ENCODE data around the gene LUC7L.
"Not testable (repeated sequence)": the region's sequence is repeated elsewhere in the genome, so short reads cannot be mapped to it uniquely, and the experiment has no call there.

LUC7L gene

GRCh38 chr16:164134-164823 is 65.0 kb downstream of the LUC7L start:
- not testable (repeated sequence) for DNase-seq

- DNase-seq: not testable (repeated sequence)
Measured at GRCh38 chr16:163696-164095, 65.6 kb downstream of the LUC7L start.

GRCh38 chr16:163139-163538 is 66.1 kb downstream of the LUC7L start:
- not testable (repeated sequence) for DNase-seq

DNA sequence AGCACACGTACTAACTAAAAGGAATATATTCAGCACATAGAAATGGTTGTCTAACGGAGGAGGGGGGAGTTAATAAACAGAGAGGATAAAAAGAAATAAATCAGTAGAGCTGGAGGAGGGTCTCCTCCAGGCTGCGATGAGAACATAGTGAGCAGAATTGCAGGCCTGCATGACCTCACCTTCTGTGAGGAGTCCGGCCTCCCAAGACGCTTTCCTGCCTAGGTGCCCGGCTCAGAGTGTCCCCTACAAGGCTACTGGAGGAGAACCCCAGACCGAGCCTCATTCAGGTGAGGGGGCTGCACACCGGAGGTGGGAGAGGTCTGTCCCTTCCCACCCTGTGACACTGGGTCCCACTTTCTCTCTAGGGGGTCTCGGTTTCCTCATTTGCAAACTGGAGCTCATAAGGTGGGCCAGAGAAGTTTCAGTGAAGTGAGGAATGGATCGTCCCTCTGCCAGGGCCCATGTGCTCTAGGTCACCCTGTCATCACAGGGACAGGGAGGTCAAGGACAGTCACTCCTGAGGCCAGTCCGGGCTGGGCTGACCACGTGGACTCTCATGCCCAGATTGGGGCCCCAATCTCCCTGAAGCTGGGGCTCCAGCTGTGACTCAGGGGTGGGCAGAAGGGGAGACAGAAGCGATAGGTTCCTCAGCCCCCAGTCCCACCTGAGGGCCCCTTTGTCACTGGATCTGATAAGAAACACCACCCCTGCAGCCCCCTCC is 66.8 kb downstream of the LUC7L start:
- DNase-seq: no peak

- DNase-seq: no peak
Measured at GRCh38 chr16:160691-161190, 68.5 kb downstream of the LUC7L start.

GRCh38 chr16:160242-160641 is 69.0 kb downstream of the LUC7L start:
- not testable (repeated sequence) for DNase-seq

DNA sequence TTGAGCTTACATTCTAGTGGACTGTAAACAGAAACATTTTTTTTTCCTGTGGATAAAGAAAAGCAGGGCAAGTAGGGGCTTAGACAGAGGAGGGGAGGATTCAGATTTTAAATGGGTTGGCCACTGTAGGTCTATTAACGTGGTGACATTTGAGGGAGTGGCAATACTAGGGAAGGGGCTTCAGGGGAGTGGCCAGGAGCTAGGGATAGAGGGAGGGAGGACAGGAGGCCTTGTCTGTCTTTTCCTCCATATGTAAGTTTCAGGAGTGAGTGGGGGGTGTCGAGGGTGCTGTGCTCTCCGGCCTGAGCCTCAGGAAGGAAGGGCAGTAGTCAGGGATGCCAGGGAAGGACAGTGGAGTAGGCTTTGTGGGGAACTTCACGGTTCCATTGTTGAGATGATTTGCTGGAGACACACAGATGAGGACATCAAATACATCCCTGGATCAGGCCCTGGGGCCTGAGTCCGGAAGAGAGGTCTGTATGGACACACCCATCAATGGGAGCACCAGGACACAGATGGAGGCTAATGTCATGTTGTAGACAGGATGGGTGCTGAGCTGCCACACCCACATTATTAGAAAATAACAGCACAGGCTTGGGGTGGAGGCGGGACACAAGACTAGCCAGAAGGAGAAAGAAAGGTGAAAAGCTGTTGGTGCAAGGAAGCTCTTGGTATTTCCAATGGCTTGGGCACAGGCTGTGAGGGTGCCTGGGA is 70.0 kb downstream of the LUC7L start:
- DNase-seq: no peak

GRCh38 chr16:155031-155398 is 74.2 kb downstream of the LUC7L start:
- DNase-seq: no peak

DNA sequence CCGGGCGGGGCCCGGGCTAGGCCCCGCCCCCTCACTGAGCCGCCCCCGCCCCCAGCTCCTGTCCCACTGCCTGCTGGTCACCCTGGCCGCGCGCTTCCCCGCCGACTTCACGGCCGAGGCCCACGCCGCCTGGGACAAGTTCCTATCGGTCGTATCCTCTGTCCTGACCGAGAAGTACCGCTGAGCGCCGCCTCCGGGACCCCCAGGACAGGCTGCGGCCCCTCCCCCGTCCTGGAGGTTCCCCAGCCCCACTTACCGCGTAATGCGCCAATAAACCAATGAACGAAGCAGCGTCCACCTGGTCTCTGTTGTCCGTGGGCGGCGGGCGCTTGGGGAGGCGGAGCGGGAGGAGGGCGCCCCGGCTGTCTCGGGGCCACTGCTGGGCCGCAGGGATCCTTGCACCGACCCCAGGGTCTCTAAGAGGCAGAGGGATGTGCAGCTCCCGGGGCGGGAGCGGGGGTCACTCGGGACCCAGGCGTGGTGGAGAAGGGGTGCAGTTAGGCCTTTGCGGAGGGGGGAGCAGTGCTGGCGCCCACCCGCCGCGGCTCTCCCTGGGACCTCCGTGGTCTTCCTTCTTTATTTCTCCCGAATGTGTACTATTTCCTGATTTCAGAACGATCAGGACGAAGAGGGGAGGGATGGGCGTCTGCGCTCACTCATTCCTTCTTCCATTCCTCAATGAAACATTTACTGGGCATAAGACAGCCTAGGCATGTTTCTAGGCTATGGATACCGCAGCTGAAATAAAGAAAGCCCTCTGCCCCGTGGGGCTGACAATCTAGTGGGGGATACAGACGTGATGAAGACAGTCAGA is 74.8 kb downstream of the LUC7L start:
- DNase-seq: no peak

DNA sequence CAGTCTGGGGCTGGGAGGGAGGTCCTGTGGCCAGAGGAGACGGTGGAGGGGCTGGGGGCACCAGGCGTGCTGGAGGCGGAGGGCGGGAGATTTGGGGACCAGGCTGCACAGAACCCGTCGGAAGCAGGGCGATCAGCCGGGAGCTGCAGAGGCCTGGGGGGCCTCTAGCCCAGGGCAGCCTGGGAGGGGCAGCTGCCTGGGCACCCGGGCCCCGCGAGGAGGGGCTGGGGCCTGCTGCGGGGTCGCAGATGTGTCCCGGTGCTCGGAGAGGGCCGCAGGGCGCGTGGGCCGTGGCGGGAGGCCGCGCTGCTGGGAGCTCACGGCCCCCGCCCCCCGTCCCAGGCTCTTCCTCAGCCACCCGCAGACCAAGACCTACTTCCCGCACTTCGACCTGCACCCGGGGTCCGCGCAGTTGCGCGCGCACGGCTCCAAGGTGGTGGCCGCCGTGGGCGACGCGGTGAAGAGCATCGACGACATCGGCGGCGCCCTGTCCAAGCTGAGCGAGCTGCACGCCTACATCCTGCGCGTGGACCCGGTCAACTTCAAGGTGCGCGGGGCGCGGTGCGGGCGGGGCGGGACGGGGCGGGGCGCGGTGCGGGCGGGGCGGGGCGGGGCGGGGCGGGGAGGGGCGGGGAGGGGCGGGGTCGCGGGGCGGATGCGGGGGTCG is 75.6 kb downstream of the LUC7L start:
- not testable (repeated sequence) for DNase-seq

DNA sequence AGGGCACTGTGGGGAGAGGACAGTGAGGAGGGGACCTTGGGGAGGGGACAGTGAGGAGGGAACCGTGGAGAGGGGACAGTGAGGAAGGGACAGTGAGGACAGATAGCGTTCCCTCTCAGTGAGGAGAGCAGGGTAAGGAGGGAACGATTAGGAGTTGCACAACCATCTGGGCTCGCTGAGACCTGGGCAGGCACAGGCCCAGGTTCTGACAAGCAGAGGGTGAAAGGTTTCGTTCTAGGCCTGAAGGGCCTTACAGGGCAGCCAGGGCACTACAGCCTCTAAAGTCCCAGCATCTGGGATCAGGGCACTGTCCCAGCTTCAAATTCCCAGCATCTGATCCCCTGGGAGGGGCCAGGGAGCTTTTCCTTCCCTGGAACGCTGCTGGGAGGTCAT is 76.1 kb downstream of the LUC7L start:
- DNase-seq: not testable (repeated sequence)

DNA sequence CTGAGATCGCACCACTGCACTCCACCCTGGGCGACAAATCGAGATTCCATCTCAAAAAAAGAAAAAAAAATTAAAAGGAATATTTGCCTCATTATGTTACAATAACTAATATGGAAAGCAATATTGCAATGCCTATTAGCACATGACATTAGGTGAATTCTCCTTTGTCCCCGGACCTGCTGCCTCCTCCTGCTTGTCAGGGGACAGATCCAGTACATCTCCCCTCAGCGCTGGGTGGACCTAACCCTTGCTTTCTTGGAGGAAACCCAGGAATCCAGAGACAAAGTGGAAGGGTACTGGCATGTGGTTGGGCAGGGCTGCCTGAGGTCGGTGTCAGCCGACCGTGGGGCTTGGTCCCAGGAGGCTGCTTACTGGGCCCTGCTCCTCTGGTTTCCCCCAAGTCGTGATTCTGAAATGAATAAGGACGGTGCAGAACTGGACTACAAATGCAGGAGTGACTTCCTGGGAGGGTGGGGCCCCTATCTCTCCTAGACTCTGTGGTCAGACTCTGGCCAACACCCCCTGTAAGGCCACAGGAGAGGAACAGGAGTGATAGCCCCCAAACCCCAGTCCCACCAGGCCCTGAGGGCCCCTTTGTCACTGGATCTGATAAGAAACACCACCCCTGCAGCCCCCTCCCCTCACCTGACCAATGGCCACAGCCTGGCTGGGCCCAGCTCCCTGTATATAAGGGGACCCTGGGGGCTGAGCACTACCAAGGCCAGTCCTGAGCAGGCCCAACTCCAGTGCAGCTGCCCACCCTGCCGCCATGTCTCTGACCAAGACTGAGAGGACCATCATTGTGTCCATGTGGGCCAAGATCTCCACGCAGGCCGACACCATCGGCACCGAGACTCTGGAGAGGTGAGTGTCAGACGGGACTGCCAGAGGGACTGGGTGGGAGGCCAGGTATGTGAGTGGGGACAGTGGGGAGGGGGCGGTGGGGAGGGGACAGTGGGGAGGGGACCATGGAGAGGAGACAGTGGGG is 76.8 kb downstream of the LUC7L start, which contains the start of gene HBZ:
TSS of gene HBZ (plus strand) at position 504 of the 988 bp plus-strand sequence. CDS start at position 770, 266 bp downstream.
- no peak for DNase-seq

DNA sequence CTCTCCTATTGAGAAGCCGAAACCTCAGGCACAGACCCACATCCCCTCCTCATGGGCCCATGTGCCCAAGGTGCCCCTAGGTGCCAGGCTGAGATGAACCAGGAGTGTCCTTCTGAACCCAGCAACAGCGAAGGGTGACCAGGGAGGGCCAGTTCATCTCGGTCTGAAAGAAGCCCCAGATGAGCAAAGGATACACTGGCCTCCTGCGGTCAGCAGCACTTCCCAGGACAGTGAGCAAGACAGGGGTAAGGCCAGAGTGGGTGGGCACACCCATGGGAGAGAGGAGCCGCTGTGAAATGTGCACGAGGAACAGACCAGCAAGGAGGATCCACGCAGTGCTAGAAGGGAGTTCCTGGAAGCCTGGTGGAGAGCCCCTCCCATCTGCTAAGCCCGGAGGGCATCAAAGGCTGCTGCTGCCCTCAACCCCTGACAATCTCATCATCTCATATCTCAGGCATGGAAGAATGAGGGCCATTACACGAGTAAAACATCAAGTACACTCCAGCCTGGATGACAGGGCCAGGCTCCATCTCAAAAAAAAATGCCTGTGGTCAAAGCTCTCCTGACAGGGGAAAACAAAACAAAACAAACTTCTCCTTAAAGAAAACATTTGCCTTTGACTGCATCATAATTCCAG is 80.1 kb downstream of the LUC7L start:
- no peak for DNase-seq

GRCh38 chr16:146646-147045 is 82.6 kb downstream of the LUC7L start:
- DNase-seq: no peak

DNA sequence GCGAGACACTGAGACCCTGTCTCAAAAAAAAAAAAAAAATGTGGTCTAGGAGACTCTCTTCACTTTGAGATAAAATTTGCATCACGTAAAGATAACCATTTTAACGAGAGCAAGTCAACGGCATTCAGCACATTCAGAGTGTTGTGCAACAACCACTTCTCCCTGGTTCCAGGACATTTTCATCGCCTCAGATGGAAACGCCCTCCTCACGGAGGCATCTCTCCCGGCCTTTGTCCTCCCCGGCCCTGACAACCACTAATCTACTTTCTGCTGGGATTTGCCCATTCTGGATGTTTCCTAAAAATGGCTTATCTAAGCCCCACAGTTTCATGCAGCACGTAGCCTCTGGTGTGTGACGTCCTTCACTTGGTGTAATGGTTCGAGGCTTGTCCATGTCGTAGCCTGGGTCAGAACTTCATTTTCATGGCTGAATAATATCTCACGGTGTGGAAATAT is 84.4 kb downstream of the LUC7L start:
- no peak for DNase-seq

DNA sequence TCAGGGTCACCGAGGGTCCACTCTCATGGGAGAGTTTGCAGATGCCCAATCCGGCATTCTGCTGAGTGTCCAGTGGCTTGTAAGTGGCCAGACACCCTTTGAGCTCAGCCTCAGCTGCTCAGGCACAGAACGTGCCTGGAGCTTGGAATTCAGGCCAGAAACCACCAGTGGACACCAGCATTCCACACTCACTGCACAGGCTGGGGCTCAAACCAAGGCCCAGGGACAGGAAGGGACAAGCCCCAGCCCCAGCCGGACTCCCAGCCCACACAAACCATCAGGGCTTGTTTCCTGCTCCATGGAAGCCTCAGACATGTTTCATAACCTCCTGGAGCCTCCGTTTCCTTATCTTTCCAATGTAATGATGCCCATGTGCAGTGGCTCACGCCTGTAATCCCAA is 85.8 kb downstream of the LUC7L start:
- DNase-seq: no peak

DNA sequence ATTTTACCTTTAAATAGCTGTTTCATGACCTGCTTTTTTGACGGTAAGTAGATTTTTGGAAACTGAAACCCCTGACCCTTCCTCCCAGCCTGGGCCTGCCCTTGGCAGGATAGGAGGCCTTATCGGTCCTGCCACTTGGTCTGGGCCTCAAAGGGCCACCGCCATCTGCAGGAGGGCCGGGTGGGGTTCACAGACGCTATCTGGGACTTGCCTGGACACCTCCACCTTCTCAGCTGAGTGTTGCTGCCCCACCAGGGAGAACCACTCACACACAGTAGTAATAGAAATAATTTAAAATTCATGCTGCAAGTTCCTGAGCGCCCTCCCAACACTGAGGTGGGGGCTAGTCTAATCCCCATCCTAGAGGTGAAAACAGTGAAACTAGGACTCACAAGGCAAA is 86.2 kb downstream of the LUC7L start:
- DNase-seq: no peak

DNA sequence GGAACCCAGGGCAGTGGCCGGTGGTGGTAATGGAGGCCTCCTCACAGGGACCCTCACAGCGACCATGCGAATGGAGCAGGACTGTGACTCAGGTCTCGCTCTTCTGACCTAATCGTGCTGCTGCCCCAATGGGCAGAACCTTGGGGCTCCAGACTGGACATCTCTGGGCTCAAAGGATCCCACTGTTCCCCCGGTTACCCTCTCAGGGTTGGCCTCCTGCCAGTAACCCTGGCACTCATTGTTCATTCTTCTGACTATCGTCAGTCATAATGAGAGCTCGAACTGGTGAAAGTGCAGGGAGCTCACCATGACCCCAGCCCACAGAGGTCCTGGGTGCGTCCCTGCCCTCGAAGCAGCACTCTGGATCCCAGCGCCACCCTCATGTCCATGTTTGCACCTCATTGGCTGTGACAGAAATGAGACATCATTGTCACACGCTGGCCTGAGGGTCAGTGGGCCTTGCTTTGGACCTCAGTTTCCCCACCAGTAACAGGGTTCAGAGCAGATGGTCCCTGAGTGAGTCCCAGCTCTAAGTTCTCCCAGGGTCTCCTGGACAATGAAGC is 86.8 kb downstream of the LUC7L start:
- no peak for DNase-seq

DNA sequence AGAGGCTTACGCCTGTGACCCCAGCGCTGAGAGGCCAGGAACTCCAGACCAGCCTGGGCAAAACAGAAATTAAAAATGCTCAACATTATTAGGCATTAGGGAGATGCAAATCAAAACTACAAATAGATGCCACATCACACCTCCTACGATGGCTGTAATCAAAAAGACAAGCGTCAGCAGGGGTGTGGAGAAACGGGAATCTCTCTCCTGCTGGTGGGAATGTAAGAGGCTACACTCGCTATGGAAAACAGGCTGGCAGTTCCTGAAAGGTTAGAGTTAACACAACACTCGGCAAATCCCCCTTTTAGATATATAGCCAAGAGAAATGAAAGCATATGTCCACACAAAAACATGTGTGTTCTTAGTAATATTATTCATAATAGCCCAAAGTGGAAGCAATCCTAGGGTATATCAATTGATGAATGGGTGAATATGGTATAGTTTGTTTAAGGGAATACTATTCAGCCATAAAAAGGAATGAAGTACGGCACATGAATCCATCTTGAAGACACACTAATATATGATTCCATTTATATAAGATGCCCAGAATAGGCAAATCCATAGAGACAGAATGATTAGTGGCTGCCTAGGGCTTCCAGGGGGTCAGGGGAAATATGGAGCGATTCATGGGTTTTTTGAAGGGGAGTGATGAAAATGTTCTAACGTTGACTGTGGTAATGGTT is 88.9 kb downstream of the LUC7L start:
- DNase-seq: no peak

All from NCI-H510A (cell line).